Dedifferentiated amniotic fluid mesenchymal stem cell (primary cell): ENCODE measurements around the gene RPS17.
A peak's percentile ranks its signal among the peaks of the same experiment; 100 is the strongest.
"Not testable (repeated sequence)": the region's sequence is repeated elsewhere in the genome, so short reads cannot be mapped to it uniquely, and the experiment has no call there.

Experiments used
- DNase-seq: peaks from one replicate; pipeline ENCODE4 v3.0.0-alpha.2; 2016; ENCODE audit errors: extremely low spot score

RPS17 gene

GRCh38 chr15:82548700-82549099 lies 8.4 kb upstream of the RPS17 start:
- DNase-seq = no peak

- no peak for DNase-seq
Observed at GRCh38 chr15:82545478-82545877, 5.2 kb upstream of the RPS17 start.

GRCh38 chr15:82545002-82545401 lies 4.7 kb upstream of the RPS17 start:
- DNase-seq = no peak

GRCh38 chr15:82544431-82544830 lies 4.2 kb upstream of the RPS17 start:
- no peak for DNase-seq

- peak; percentile 66 for DNase-seq
Observed at GRCh38 chr15:82543160-82543559, 2.9 kb upstream of the RPS17 start.

- DNase-seq = no peak
Observed at GRCh38 chr15:82540984-82541431, 751 bp upstream of the RPS17 start.

GRCh38 chr15:82539691-82540054 lies 584 bp downstream of the RPS17 start:
- no peak for DNase-seq

- no peak for DNase-seq
Observed at GRCh38 chr15:82538961-82539690, 1.1 kb downstream of the RPS17 start.

GRCh38 chr15:82537351-82537908 lies 2.8 kb downstream of the RPS17 start:
- DNase-seq = no peak

- DNase-seq = no peak
Observed at GRCh38 chr15:82536409-82537350, 3.6 kb downstream of the RPS17 start.

GRCh38 chr15:82535566-82536408 lies 4.5 kb downstream of the RPS17 start:
- no peak for DNase-seq

- not testable (repeated sequence) for DNase-seq
Observed at GRCh38 chr15:82535151-82535550, 5.1 kb downstream of the RPS17 start.

- DNase-seq = not testable (repeated sequence)
Observed at GRCh38 chr15:82534457-82534861, 5.8 kb downstream of the RPS17 start.

GRCh38 chr15:82533801-82534200 lies 6.5 kb downstream of the RPS17 start:
- no peak for DNase-seq

GRCh38 chr15:82532991-82533481 lies 7.2 kb downstream of the RPS17 start:
- no peak for DNase-seq

GRCh38 chr15:82532383-82532990 lies 7.8 kb downstream of the RPS17 start:
- no peak for DNase-seq

- DNase-seq = no peak
Observed at GRCh38 chr15:82531496-82532382, 8.5 kb downstream of the RPS17 start.

GRCh38 chr15:82530606-82531379 lies 9.5 kb downstream of the RPS17 start:
- peak; percentile 31 for DNase-seq

- no peak for DNase-seq
Observed at GRCh38 chr15:82530006-82530405, 10.3 kb downstream of the RPS17 start.
